Mammary epithelial cell (primary cell): Measurements from ENCODE around the gene POLR2C.
A peak's percentile ranks its signal among the peaks of the same experiment; 100 is the strongest.

Experiments used
- EZH2 ChIP-seq: IDR thresholded peaks from 2 replicates; pipeline ENCODE4 v1.6.1; 2012; ENCODE audit warnings: low read length, inconsistent platforms, borderline replicate concordance
- TF ChIP-seq, protein P1 (sequence below), 2 donors: IDR thresholded peaks in 1 of 2; conservative IDR thresholded peaks in 1 of 2; 2 replicates each; pipeline ENCODE4 v1.5.1; 2011 to 2012; ENCODE audit warnings: inconsistent platforms in 2 of 2, low read length in 2 of 2, mild to moderate bottlenecking in 2 of 2, control low read depth in 1 of 2, low read depth in 1 of 2; ENCODE audit not compliant: insufficient read depth in 1 of 2; ENCODE audit errors: extremely low read depth in 1 of 2

DNA sequence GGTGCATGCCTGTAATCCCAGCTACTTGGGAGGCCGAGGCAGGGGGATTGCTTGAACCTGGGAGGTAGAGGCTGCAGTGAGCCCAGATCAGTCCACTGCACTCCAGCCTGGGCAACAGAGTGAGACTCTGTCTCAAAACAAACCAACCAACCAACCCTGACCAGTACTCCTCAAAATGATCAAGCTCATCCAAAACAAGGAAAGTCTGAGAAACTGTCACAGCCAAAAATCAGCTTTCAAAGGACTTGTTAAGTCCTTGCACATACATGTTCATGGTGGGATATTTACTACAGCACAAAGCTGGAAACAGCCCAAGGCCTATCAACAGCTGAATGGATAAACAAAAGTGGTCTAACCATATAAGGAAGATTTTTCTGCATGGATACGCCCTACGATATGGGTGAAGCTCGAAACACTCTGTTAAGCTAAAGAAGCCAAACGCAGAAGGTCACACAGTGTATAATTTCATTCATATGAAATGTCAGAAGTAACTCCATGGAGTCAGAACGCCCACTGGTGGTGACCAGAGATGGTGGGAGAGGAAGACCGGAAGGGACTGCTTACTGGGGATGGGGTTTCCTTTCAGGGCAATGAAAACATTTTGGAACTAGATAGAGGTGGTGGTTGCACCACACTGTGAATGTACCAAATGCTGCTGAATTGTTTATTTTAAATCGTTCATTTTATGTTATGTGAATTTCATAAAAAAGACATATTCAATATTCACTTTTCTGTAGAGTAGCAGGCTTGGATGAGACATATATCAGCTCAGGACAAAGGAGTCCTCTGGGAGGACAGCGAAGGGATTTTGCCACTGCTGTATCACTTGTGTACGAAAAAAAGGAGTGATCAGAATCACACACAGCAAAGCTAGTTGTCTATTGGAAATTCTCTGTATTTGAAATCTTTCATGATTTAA is 40.2 kb upstream of the POLR2C start:
- no peak for TF ChIP-seq EZH2
- TF ChIP-seq, protein P1, sequence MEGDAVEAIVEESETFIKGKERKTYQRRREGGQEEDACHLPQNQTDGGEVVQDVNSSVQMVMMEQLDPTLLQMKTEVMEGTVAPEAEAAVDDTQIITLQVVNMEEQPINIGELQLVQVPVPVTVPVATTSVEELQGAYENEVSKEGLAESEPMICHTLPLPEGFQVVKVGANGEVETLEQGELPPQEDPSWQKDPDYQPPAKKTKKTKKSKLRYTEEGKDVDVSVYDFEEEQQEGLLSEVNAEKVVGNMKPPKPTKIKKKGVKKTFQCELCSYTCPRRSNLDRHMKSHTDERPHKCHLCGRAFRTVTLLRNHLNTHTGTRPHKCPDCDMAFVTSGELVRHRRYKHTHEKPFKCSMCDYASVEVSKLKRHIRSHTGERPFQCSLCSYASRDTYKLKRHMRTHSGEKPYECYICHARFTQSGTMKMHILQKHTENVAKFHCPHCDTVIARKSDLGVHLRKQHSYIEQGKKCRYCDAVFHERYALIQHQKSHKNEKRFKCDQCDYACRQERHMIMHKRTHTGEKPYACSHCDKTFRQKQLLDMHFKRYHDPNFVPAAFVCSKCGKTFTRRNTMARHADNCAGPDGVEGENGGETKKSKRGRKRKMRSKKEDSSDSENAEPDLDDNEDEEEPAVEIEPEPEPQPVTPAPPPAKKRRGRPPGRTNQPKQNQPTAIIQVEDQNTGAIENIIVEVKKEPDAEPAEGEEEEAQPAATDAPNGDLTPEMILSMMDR (conservative IDR thresholded peaks at IDR 0.05 in 1 of 2, IDR thresholded peaks at IDR 0.05 in 1 of 2; ENCODE audit: extremely low read depth in 1 of 2, insufficient read depth in 1 of 2, low read depth in 1 of 2, low read length in 2 of 2): peak; percentile 69
